ENCODE measurements around the gene LRRC45. TPM values are rescaled to one million over a fixed set of nuclear protein-coding genes. Genes with fewer than 3 reads are reported as not detected.
"Not testable (repeated sequence)": the region's sequence is repeated elsewhere in the genome, so short reads cannot be mapped to it uniquely, and the experiment has no call there.

LRRC45 gene
- total RNA-seq, 1 donor from 2014 or later: 12.2 TPM

DNA sequence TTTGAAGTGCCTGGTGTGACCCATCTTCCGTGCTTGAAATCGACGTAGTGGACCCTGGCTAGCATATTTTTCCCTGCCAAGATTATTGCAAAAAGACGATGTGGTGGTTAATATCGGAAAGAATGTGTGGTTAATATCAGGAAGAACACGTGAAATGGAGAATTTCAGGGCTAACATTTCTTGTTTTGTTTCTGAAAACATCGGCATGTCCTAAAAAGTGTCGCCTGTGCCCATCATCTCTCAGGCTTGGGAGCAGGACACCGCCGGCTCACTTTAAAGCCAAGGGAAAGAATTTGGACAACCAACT is 14.7 kb downstream of the LRRC45 start:
- Histone ChIP-seq H3K4me1 (peaks cover 13% of the 10 kb centered on the region), H3K9me3 (no peaks in the 10 kb centered on the region), H3K27ac (peak overlapping the region; percentile 95), H3K27me3 (no peaks in the 10 kb centered on the region), H3K4me3 (peak overlapping the region; percentile 65), H3K36me3 (no peaks in the 10 kb centered on the region)
- TF ChIP-seq, protein P1, sequence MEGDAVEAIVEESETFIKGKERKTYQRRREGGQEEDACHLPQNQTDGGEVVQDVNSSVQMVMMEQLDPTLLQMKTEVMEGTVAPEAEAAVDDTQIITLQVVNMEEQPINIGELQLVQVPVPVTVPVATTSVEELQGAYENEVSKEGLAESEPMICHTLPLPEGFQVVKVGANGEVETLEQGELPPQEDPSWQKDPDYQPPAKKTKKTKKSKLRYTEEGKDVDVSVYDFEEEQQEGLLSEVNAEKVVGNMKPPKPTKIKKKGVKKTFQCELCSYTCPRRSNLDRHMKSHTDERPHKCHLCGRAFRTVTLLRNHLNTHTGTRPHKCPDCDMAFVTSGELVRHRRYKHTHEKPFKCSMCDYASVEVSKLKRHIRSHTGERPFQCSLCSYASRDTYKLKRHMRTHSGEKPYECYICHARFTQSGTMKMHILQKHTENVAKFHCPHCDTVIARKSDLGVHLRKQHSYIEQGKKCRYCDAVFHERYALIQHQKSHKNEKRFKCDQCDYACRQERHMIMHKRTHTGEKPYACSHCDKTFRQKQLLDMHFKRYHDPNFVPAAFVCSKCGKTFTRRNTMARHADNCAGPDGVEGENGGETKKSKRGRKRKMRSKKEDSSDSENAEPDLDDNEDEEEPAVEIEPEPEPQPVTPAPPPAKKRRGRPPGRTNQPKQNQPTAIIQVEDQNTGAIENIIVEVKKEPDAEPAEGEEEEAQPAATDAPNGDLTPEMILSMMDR (IDR thresholded peaks at IDR 0.05): no peak
- intact Hi-C loops (cut with DNase I): loop anchor here (10.0 kb wide), 1 partner anchor 297 kb away; the partner anchor contains the start of gene SECTM1
- DNase-seq (no peak), ATAC-seq (no peak)

DNA sequence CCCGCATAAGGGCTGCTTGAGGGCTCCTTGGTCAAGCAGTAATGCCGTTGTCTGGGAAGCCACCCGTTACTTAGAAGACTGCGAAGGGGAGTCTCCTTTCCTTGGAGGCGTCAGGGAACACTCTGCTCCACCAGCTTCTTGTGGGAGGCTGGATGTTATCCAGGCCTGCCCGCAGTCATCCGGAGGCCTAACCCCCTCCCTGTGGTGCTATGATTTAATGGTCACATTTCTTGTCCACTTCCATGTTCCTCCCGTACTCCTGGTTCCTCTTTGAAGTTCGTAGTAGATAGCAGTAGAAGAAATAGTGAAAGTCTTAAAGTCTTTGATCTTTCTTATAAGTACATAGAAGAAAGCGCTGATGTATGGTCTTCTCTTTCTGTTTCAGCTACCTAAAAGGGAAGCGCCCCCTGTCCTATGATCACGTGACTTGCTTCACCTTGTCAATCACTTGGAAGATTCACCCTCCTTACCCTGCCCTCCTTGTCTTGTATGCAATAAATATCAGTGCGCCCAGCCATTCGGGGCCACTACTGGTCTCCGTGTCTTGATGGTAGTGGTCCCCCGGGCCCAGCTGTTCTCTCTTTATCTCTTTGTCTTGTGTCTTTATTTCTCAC is 15.8 kb downstream of the LRRC45 start:
- not testable (repeated sequence) for H3K4me3 ChIP-seq, ATAC-seq, H3K27me3 ChIP-seq, H3K9me3 ChIP-seq, DNase-seq, H3K36me3 ChIP-seq, H3K27ac ChIP-seq
- H3K4me1 ChIP-seq: peaks cover 13% of the 10 kb centered on the region
- intact Hi-C loops (cut with DNase I): loop anchor here (10.0 kb wide), 1 partner anchor 296 kb away; the partner anchor contains the start of gene SECTM1

DNA sequence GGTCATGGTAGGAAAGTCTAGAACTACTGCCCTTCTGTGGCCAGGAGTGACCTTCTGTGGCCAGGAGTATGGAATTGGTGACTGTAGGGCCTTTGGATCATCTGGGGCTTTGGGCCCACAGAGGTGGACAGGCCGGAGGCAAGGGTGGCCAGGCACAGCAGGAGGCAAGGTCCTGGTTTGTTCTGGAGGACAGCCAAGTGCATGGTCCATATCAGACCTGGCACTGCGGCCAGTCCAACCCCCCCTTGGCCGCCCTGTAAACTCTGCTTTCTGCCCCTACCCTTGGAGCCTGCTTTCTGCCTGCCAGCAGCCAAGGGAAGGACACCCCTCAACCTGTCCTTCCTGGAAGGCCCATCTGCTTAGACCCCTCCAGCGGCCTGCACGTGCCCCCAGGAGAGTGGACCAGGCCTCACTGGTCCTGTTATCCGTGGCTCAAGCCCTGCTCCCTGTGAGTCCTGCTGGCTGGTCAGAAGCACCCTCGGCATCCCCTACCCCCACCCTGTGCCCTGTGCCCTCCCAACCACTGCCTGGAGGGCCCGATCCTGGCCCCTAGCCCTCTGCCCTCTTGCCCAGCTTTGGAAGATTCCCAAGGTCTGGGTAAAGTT is 16.7 kb downstream of the LRRC45 start:
- intact Hi-C loops (cut with DNase I): loop anchor here (10.0 kb wide), 1 partner anchor 295 kb away; the partner anchor contains the start of gene SECTM1

DNA sequence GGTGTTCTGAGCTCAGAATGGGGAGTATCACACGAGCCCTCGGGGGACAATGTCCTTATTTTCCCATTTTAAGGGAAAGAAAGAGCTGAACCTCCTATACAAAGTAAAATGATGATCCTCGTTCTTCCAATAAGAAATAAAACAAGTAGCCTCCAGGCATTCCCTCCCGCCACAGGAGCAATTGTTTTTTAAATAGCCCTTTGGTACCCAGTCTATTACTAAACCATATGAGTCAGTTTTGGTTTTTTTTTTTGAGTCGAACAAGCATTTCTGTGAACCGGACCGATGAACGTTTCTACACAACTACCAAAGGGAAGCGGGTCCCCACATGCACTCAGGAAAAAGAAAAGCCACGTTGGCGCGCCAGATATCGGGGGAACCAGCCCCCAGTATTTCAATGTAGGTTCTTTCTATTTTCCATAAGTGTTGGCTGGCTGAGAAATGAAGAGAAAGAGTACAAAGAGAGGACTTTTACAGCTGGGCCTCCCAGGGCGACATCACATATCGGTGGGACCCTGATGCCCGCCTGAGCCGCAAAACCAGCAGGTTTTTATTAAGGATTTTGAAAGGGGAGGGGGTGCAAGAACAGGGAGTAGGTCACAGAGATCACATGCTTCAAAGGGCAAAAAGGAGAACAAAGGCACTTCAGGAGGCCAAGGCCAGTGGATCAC is 18.2 kb downstream of the LRRC45 start:
- Histone ChIP-seq H3K36me3 (no peaks in the 10 kb centered on the region), H3K27me3 (no peaks in the 10 kb centered on the region), H3K9me3 (no peaks in the 10 kb centered on the region), H3K4me1 (peaks cover 10% of the 10 kb centered on the region), H3K4me3 (no peak overlapping the region), H3K27ac (no peak overlapping the region)
- TF ChIP-seq, protein P1 (IDR thresholded peaks at IDR 0.05): no peak
- DNase-seq (no peak), ATAC-seq (no peak)
- intact Hi-C loops (cut with DNase I): no loop called here

More for the DNA sequence above, 16.7 kb downstream of the LRRC45 start:
- no peaks in the 10 kb centered on the region for H3K36me3 ChIP-seq
- no peaks in the 10 kb centered on the region for H3K27me3 ChIP-seq
- peaks cover 13% of the 10 kb centered on the region for H3K4me1 ChIP-seq
- no peak for ATAC-seq
- H3K4me3 ChIP-seq: no peak overlapping the region
- no peak for DNase-seq
- TF ChIP-seq, protein P1 (IDR thresholded peaks at IDR 0.05): no peak
- no peak overlapping the region for H3K27ac ChIP-seq
- no peaks in the 10 kb centered on the region for H3K9me3 ChIP-seq

DNA sequence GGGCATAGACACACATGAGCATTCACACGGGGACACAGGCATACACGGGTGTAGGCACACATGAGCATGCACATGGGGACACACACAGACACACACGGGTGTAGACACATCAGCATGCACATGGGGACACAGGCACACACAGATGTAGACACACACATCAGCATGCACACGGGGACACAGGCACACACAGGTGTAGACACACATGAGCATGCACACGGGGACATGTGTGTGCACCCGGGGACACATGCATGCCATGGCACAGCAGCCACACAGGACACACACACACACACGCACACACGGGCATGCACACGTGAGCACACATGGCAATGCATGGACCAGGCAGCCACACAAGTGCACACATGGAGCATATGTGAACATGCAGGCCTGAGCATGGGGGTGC is 19.5 kb downstream of the LRRC45 start:
- Histone ChIP-seq H3K36me3 (no peaks in the 10 kb centered on the region), H3K4me1 (peaks cover 5% of the 10 kb centered on the region), H3K4me3 (no peak overlapping the region), H3K27ac (no peak overlapping the region), H3K9me3 (no peaks in the 10 kb centered on the region), H3K27me3 (no peaks in the 10 kb centered on the region)
- DNase-seq (no peak), ATAC-seq (no peak)
- intact Hi-C loops (cut with DNase I): no loop called here
- TF ChIP-seq, protein P1 (IDR thresholded peaks at IDR 0.05): no peak

DNA sequence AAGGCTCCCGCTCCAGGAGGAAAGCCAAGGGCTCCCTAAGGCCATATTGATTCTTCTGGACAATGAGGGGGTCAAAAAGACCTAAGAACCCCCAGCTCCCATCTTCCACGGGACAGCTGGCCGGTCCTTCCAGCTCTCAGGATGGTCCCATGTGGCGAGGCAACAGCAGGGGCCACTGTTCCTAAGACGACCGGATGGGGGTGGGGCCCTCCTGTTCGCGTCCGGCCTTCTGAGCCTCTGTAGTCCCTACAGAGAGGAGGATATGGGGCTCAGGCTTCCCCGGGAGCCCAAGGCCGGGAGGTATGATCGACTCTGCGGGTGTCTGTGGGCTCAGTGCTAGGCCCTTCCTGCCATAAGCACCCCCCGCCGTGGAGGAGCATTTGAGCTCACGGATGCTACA is 20.4 kb downstream of the LRRC45 start:
- TF ChIP-seq, protein P1 (IDR thresholded peaks at IDR 0.05): no peak
- no peak for DNase-seq

More for the DNA sequence above, 20.4 kb downstream of the LRRC45 start:
- Histone ChIP-seq H3K27ac (no peak overlapping the region), H3K27me3 (no peaks in the 10 kb centered on the region), H3K4me3 (no peak overlapping the region), H3K36me3 (peaks cover 2% of the 10 kb centered on the region), H3K4me1 (no peaks in the 10 kb centered on the region), H3K9me3 (no peaks in the 10 kb centered on the region)
- no peak for ATAC-seq
- intact Hi-C loops (cut with DNase I): no loop called here
